Measurements from ENCODE around the gene IL1RAP. TPM values are rescaled to one million over a fixed set of nuclear protein-coding genes. Genes with fewer than 3 reads are reported as not detected.

IL1RAP gene
- total and polyA plus RNA-seq, 8 donors = 0.76 to 54.8 (median 6.3) TPM; not detected in 2

GRCh38 chr3:190526787-190527762 lies 13.2 kb downstream of the IL1RAP start:
- H3K27me3 ChIP-seq = no peaks in the 10 kb centered on the region
- WGBS, 5 donors = 81 to 86% (median 82%) methylated on average over 5 of the region's 5 CpGs
- no peak overlapping the region for H3K4me3 ChIP-seq
- intact Hi-C loops (cut with DNase I; ENCODE audit: low total_unique reads) = no loop called here
- no peak overlapping the region for H3K27ac ChIP-seq
- TF ChIP-seq POLR2A (IDR thresholded peaks at IDR 0.05) (no peak), POLR2AphosphoS5 (IDR thresholded peaks at IDR 0.05) (no peak), CTCF (IDR thresholded peaks at IDR 0.05) (no peak), EP300 (IDR thresholded peaks at IDR 0.05) (no peak)
- peaks cover 0 to 4% (median 0%) of the 10 kb centered on the region in 4 donors for H3K4me1 ChIP-seq
- no peak for DNase-seq
- H3K9me3 ChIP-seq = no peaks in the 10 kb centered on the region
- no peaks in the 10 kb centered on the region for H3K36me3 ChIP-seq

- Histone ChIP-seq H3K27ac (no peak overlapping the region), H3K36me3 (no peaks in the 10 kb centered on the region), H3K27me3 (no peaks in the 10 kb centered on the region), H3K4me3 (no peak overlapping the region), H3K4me1 (peaks cover 0 to 14% (median 3%) of the 10 kb centered on the region in 4 donors), H3K9me3 (no peaks in the 10 kb centered on the region)
- no peak for DNase-seq
- no peak for TF ChIP-seq EP300 (IDR thresholded peaks at IDR 0.05)
- TF ChIP-seq CTCF (IDR thresholded peaks at IDR 0.05) = no peak
- TF ChIP-seq POLR2A (IDR thresholded peaks at IDR 0.05) = no peak
- no peak for TF ChIP-seq POLR2AphosphoS5 (IDR thresholded peaks at IDR 0.05)
- intact Hi-C loops (cut with DNase I; ENCODE audit: low total_unique reads) = no loop called here
- WGBS, 5 donors = 84 to 90% (median 89%) methylated on average over 3 of the region's 3 CpGs
Measured at GRCh38 chr3:190528706-190529105, 14.8 kb downstream of the IL1RAP start.

GRCh38 chr3:190531406-190531805 lies 17.5 kb downstream of the IL1RAP start:
- Histone ChIP-seq H3K4me1 (peaks cover 0 to 20% (median 3%) of the 10 kb centered on the region in 4 donors), H3K4me3 (no peak overlapping the region), H3K36me3 (no peaks in the 10 kb centered on the region), H3K27me3 (no peaks in the 10 kb centered on the region), H3K27ac (no peak overlapping the region), H3K9me3 (no peaks in the 10 kb centered on the region)
- TF ChIP-seq EP300 (IDR thresholded peaks at IDR 0.05) (no peak), POLR2AphosphoS5 (IDR thresholded peaks at IDR 0.05) (no peak), POLR2A (IDR thresholded peaks at IDR 0.05) (no peak), CTCF (IDR thresholded peaks at IDR 0.05) (no peak)
- intact Hi-C loops (cut with DNase I; ENCODE audit: low total_unique reads) = no loop called here
- WGBS, 5 donors = 81 to 94% (median 88%) methylated on average over 3 of the region's 3 CpGs
- no peak for DNase-seq

GRCh38 chr3:190532731-190533203 lies 18.9 kb downstream of the IL1RAP start:
- DNase-seq = no peak
- no peak for TF ChIP-seq EP300 (IDR thresholded peaks at IDR 0.05)
- no peak for TF ChIP-seq CTCF (IDR thresholded peaks at IDR 0.05)
- no peak for TF ChIP-seq POLR2A (IDR thresholded peaks at IDR 0.05)
- TF ChIP-seq POLR2AphosphoS5 (IDR thresholded peaks at IDR 0.05) = no peak
- no peak overlapping the region for H3K4me3 ChIP-seq
- no peaks in the 10 kb centered on the region for H3K27me3 ChIP-seq
- intact Hi-C loops (cut with DNase I; ENCODE audit: low total_unique reads) = no loop called here
- H3K36me3 ChIP-seq = no peaks in the 10 kb centered on the region
- peaks cover 0 to 19% (median 3%) of the 10 kb centered on the region in 4 donors for H3K4me1 ChIP-seq
- H3K9me3 ChIP-seq = no peaks in the 10 kb centered on the region
- peak overlapping the region in 3 of 5 donors; percentile 47 to 53 (median 49) for H3K27ac ChIP-seq
- 80 to 89% (median 82%) methylated on average over 7 of the region's 7 CpGs for WGBS, 5 donors
